ENCODE measurements around the gene C14orf119.
A peak's percentile ranks its signal among the peaks of the same experiment; 100 is the strongest.

- TF ChIP-seq CTCF (IDR thresholded peaks at IDR 0.05) (peak; percentile 96 to 99 (median 98)), POLR2A (IDR thresholded peaks at IDR 0.05) (no peak)
Observed at GRCh38 chr14:23068789-23069412, 26.4 kb upstream of the C14orf119 start.
